H1 (cell line): ENCODE results near the gene OCIAD1. TPM values are rescaled to one million over a fixed set of nuclear protein-coding genes. Genes with fewer than 3 reads are reported as not detected.

ENCODE experiments used
- CTCF ChIA-PET: fragments of 300-600 bp; sonication (Branson Sonifier 250); formaldehyde crosslinking; loops from one replicate; lab custom pipeline; 2021; ENCODE audit not compliant: partially characterized antibody; lab: Charles Lee
- POLR2A ChIA-PET: fragments of 300-600 bp; sonication (Branson Sonifier 250); formaldehyde crosslinking; loops from one replicate; lab custom pipeline; 2021; ENCODE audit warnings: inconsistent platforms; ENCODE audit not compliant: partially characterized antibody; lab: Charles Lee
- DNase-seq, 2 experiments: peaks; one replicate each; pipeline versions ENCODE4 v3.0.0 to v3.0.0-alpha.2; 2010 to 2022; ENCODE audit warnings: low spot score in 2 of 2, low read depth in 1 of 2, mixed read lengths in 1 of 2
- FAIRE-seq: peaks from 2 replicates; lab custom pipeline; 2011; peaks lifted over from hg19 to GRCh38; lab: Jason Lieb, UNC
- H2AFZ ChIP-seq: 2 replicates; pipeline ENCODE4 v1.8.1; 2012; ENCODE audit warnings: low read length, inconsistent platforms
- H2AK5ac ChIP-seq: 2 replicates; pipeline ENCODE4 v1.6.1; 2013; ENCODE audit warnings: low read depth, low read length
- H2BK120ac ChIP-seq: replicated peaks from 2 replicates; pipeline ENCODE3; 2013; ENCODE audit warnings: low read depth, low read length, inconsistent platforms
- H2BK12ac ChIP-seq: 2 replicates; pipeline ENCODE4 v1.6.1; 2013; ENCODE audit warnings: low read depth, low read length
- H2BK15ac ChIP-seq: 2 replicates; pipeline ENCODE4 v1.6.1; 2013; ENCODE audit warnings: low read length
- H2BK20ac ChIP-seq: 2 replicates; pipeline ENCODE4 v1.6.1; 2013; ENCODE audit warnings: low read length
- H2BK5ac ChIP-seq: 2 replicates; pipeline ENCODE4 v1.6.1; 2013; ENCODE audit warnings: low read depth, low read length
- H3K14ac ChIP-seq: 2 replicates; pipeline ENCODE4 v1.6.1; 2013; ENCODE audit warnings: inconsistent platforms; ENCODE audit not compliant: insufficient read length
- H3K18ac ChIP-seq: 2 replicates; pipeline ENCODE4 v1.6.1; 2013; ENCODE audit warnings: low read length; ENCODE audit errors: extremely low read depth
- H3K23ac ChIP-seq: 2 replicates; pipeline ENCODE4 v1.6.1; 2013; ENCODE audit warnings: inconsistent platforms; ENCODE audit not compliant: insufficient read length
- H3K23me2 ChIP-seq: 2 replicates; pipeline ENCODE4 v1.6.1; 2013; ENCODE audit warnings: low read depth, low read length
- H3K27ac ChIP-seq: 2 replicates; pipeline ENCODE4 v1.6.1; 2011; ENCODE audit warnings: low read depth, low read length, inconsistent platforms
- H3K27me3 ChIP-seq, 4 experiments: replicated peaks in 1 of 4; 1 replicate in 1 of 4; 2 replicates in 3 of 4; pipeline versions ENCODE4 v1.6.1 to v1.8.1; 2011 to 2013; ENCODE audit warnings: low read length in 3 of 4, mild to moderate bottlenecking in 3 of 4, inconsistent platforms in 2 of 4, mixed read lengths in 2 of 4, moderate library complexity in 1 of 4; ENCODE audit not compliant: control insufficient read depth in 3 of 4, insufficient read depth in 3 of 4; ENCODE audit errors: extremely low read depth in 1 of 4
- H3K36me3 ChIP-seq, 4 experiments: 2 replicates each; pipeline versions ENCODE4 v1.6.1 to v1.8.1; 2011 to 2013; ENCODE audit warnings: mild to moderate bottlenecking in 4 of 4, low read length in 3 of 4, moderate library complexity in 2 of 4, control low read depth in 1 of 4, inconsistent platforms in 1 of 4; ENCODE audit not compliant: insufficient read depth in 4 of 4, control insufficient read depth in 2 of 4
- H3K4ac ChIP-seq: replicated peaks from 2 replicates; pipeline ENCODE3; 2013; ENCODE audit warnings: low read length, low read depth, mixed read lengths, inconsistent platforms; ENCODE audit not compliant: insufficient read length
- H3K4me1 ChIP-seq, 4 experiments: replicated peaks in 1 of 4; 1 replicate in 1 of 4; 2 replicates in 3 of 4; pipeline versions ENCODE4 v1.6.1 to v1.8.1; 2011 to 2013; ENCODE audit warnings: low read length in 3 of 4, inconsistent platforms in 2 of 4, mixed read lengths in 1 of 4; ENCODE audit not compliant: insufficient read depth in 4 of 4, control insufficient read depth in 3 of 4
- H3K4me2 ChIP-seq, 2 experiments: 2 replicates each; pipeline versions ENCODE4 v1.6.1 to v1.8.1; 2011 to 2013; ENCODE audit warnings: low read depth in 2 of 2, low read length in 2 of 2, control low read depth in 1 of 2, inconsistent platforms in 1 of 2, mild to moderate bottlenecking in 1 of 2; ENCODE audit not compliant: insufficient read depth in 1 of 2
- H3K4me3 ChIP-seq, 4 experiments: fragments of 200-600, 300-600 bp in 1 of 4; sonication (generic), shearing (Covaris generic), sonication (Bioruptor Twin) in 1 of 4; 2 replicates each; pipeline versions ENCODE4 v1.5.1 to v1.8.1; 2011 to 2016; ENCODE audit warnings: low read length in 4 of 4, low read depth in 3 of 4, control low read depth in 2 of 4, inconsistent platforms in 2 of 4, mild to moderate bottlenecking in 2 of 4, mixed read lengths in 1 of 4, moderate library complexity in 1 of 4; ENCODE audit not compliant: insufficient read depth in 2 of 4; ENCODE audit errors: extremely low read depth in 1 of 4
- H3K56ac ChIP-seq: replicated peaks from 2 replicates; pipeline ENCODE3; 2013; ENCODE audit warnings: low read depth, mild to moderate bottlenecking, mixed read lengths, low read length, inconsistent platforms; ENCODE audit not compliant: insufficient read length
- H3K79me1 ChIP-seq: 2 replicates; pipeline ENCODE4 v1.6.1; 2013; ENCODE audit warnings: low read depth, low read length, control low read depth
- H3K79me2 ChIP-seq, 2 experiments: 2 replicates each; pipeline versions ENCODE4 v1.6.1 to v1.8.1; 2012 to 2013; ENCODE audit warnings: low read length in 2 of 2, mild to moderate bottlenecking in 2 of 2, inconsistent platforms in 1 of 2; ENCODE audit not compliant: insufficient read depth in 2 of 2, control insufficient read depth in 1 of 2
- H3K9ac ChIP-seq, 4 experiments: replicated peaks in 1 of 4; 1 replicate in 1 of 4; 2 replicates in 3 of 4; pipeline versions ENCODE4 v1.6.1 to v1.8.1; 2011 to 2013; ENCODE audit warnings: low read depth in 3 of 4, low read length in 3 of 4, control low read depth in 2 of 4, mild to moderate bottlenecking in 2 of 4, moderate library complexity in 2 of 4, inconsistent platforms in 1 of 4; ENCODE audit errors: extremely low read depth in 1 of 4
- H3K9me3 ChIP-seq, 2 experiments: 2 replicates each; pipeline versions ENCODE4 v1.6.1 to v1.8.1; 2012 to 2013; ENCODE audit warnings: mild to moderate bottlenecking in 2 of 2, moderate library complexity in 2 of 2, control low read depth in 1 of 2, inconsistent platforms in 1 of 2, low read depth in 1 of 2, low read length in 1 of 2, mixed read lengths in 1 of 2; ENCODE audit not compliant: insufficient read depth in 2 of 2
- H4K20me1 ChIP-seq, 2 experiments: replicated peaks in 1 of 2; 2 replicates each; pipeline versions ENCODE3 to v1.8.1; 2011 to 2013; ENCODE audit warnings: inconsistent platforms in 2 of 2, low read length in 2 of 2, mild to moderate bottlenecking in 1 of 2; ENCODE audit not compliant: insufficient read depth in 2 of 2, control insufficient read depth in 1 of 2
- H4K5ac ChIP-seq: 2 replicates; pipeline ENCODE4 v1.6.1; 2013; ENCODE audit warnings: low read length, low read depth, mixed read lengths, inconsistent platforms; ENCODE audit not compliant: insufficient read length
- H4K8ac ChIP-seq: 2 replicates; pipeline ENCODE4 v1.8.0; 2013; ENCODE audit warnings: mild to moderate bottlenecking, moderate library complexity, low read length, inconsistent platforms; ENCODE audit not compliant: insufficient read depth; ENCODE audit errors: extremely low read depth
- H4K91ac ChIP-seq: replicated peaks from 2 replicates; pipeline ENCODE3; 2013; ENCODE audit warnings: low read length, mixed read lengths, inconsistent platforms; ENCODE audit not compliant: insufficient read length
- POLR2AphosphoS5 ChIP-seq: IDR thresholded peaks from 2 replicates; pipeline ENCODE4 v1.6.1; 2011; ENCODE audit warnings: low read depth, low read length
- WGBS, 2 experiments: shearing (Covaris generic) in 1 of 2; methylation state at CpG; one replicate each; pipeline versions ENCODE4 v1.1.6 to v1.1.7; 2013 to 2015; ENCODE audit warnings: low lambda C conversion rate in 2 of 2, mixed read lengths in 2 of 2, inconsistent platforms in 1 of 2, low coverage in 1 of 2, missing lambda C conversion rate in 1 of 2; ENCODE audit not compliant: insufficient replicate concordance in 2 of 2, insufficient coverage in 1 of 2, insufficient read length in 1 of 2; ENCODE audit errors: extremely low coverage in 1 of 2, missing lambda C conversion rate in 1 of 2; 5-methylcytosine and 5-hydroxymethylcytosine counted together
- polyA plus RNA-seq, 7 experiments: library from polyadenylated mRNA; depleted of rRNA in 3 of 7; stranded (reverse) in 5 of 7; unstranded in 2 of 7; fragments of >200 nt in 5 of 7; fragments of 200-250 nt in 2 of 7; gene quantifications; 1 replicate in 5 of 7; 2 replicates in 1 of 7; 4 replicates in 1 of 7; pipeline versions ENCODE4 v1.2.1 to v1.2.3, GENCODE V29; 2011 to 2013; ENCODE audit warnings: missing spikeins in 2 of 7, mixed read lengths in 2 of 7
- total RNA-seq: library from RNA; stranded (reverse); fragmentation: NEBNext Ultra II Directional; extraction: Animal tissue kit (Norgen Biotek cat#: 25700); gene quantifications from 2 replicates; pipeline ENCODE4 v1.2.1, GENCODE V29; 2021

The OCIAD1 gene
- total and polyA plus RNA-seq, 2 of the 8 experiments (the other 6 are each of a cell fraction or from before 2014, with no cell fraction given) = 79.9 to 163 TPM

- no peaks in the 10 kb centered on the region for H4K20me1 ChIP-seq
- H3K14ac ChIP-seq = no peak overlapping the region
- H3K27ac ChIP-seq = no peak overlapping the region
- H2BK5ac ChIP-seq = no peak overlapping the region
- no peak overlapping the region for H2BK120ac ChIP-seq
- FAIRE-seq (no peak), DNase-seq (no peak)
- CTCF ChIA-PET = no interaction called here
- no peak overlapping the region for H3K4ac ChIP-seq
- no peak overlapping the region for H4K91ac ChIP-seq
- 91% methylated on average over 1 of the region's 1 CpG; no CpG with 5 or more reads in 1 of the 2 experiments for WGBS, 2 experiments
- H2BK12ac ChIP-seq = no peak overlapping the region
- no peaks in the 10 kb centered on the region for H3K36me3 ChIP-seq
- no peaks in the 10 kb centered on the region for H3K23me2 ChIP-seq
- H3K18ac ChIP-seq = no peak overlapping the region
- H3K4me1 ChIP-seq = no peaks in the 10 kb centered on the region
- no peak overlapping the region for H2BK15ac ChIP-seq
- no peak overlapping the region for H2AFZ ChIP-seq
- no peaks in the 10 kb centered on the region for H3K9me3 ChIP-seq
- H4K8ac ChIP-seq = no peak overlapping the region
- no peak overlapping the region for H3K23ac ChIP-seq
- H3K4me2 ChIP-seq = no peak overlapping the region
- no peak overlapping the region for H2BK20ac ChIP-seq
- H4K5ac ChIP-seq = no peak overlapping the region
- no peaks in the 10 kb centered on the region for H3K27me3 ChIP-seq
- no peak for TF ChIP-seq POLR2AphosphoS5
- no peaks in the 10 kb centered on the region for H3K79me1 ChIP-seq
- POLR2A ChIA-PET = interaction anchor here (1.5 kb wide), 1 partner anchor 31 kb away, joined by 3 read pairs; no protein-coding TSS in a partner anchor
- no peak overlapping the region for H2AK5ac ChIP-seq
- H3K79me2 ChIP-seq = no peaks in the 10 kb centered on the region
- no peak overlapping the region for H3K4me3 ChIP-seq
- H3K9ac ChIP-seq = no peak overlapping the region
- no peak overlapping the region for H3K56ac ChIP-seq
Observed at GRCh38 chr4:48796927-48797679, 33.8 kb upstream of the OCIAD1 start.
